Activated naive CD4-positive, alpha-beta T cell treated with anti-CD3 and anti-CD28 coated beads, Interleukin-2, amount 10 ng/mL, durations not matched to agents 7 days and 5 days (primary cell): Measurements from ENCODE around the gene PDE6D.
"Not testable (repeated sequence)": the region's sequence is repeated elsewhere in the genome, so short reads cannot be mapped to it uniquely, and the experiment has no call there.

Experiments used
- CTCF ChIA-PET: fragments of 350-600 bp; sonication (Branson Sonifier 250); formaldehyde crosslinking; loops from one replicate; lab custom pipeline; 2021; ENCODE audit warnings: antibody characterized with exemption; lab: Charles Lee
- DNase-seq: peaks from one replicate; pipeline ENCODE4 v3.0.0-alpha.2; 2020
- H3K27ac Mint-ChIP-seq: one replicate; pipeline ENCODE4 v1.8.0; 2021; ENCODE audit warnings: mild to moderate bottlenecking, moderate library complexity, mixed read lengths
- H3K27me3 Mint-ChIP-seq: one replicate; pipeline ENCODE4 v1.8.0; 2021; ENCODE audit warnings: mild to moderate bottlenecking, mixed read lengths
- H3K36me3 Mint-ChIP-seq: one replicate; pipeline ENCODE4 v1.8.0; 2021; ENCODE audit warnings: mixed read lengths
- H3K4me1 Mint-ChIP-seq: one replicate; pipeline ENCODE4 v1.8.0; 2021; ENCODE audit warnings: mixed read lengths
- H3K4me3 Mint-ChIP-seq: one replicate; pipeline ENCODE4 v1.8.0; 2021; ENCODE audit warnings: mild to moderate bottlenecking, moderate library complexity, mixed read lengths
- H3K9me3 Mint-ChIP-seq: one replicate; pipeline ENCODE4 v1.8.0; 2021; ENCODE audit warnings: mixed read lengths

PDE6D gene

GRCh38 chr2:231751042-231751815 lies 29.9 kb downstream of the PDE6D start:
- DNase-seq: no peak
- H3K27ac Mint-ChIP-seq: no peak overlapping the region
- peaks cover 3% of the 10 kb centered on the region for H3K27me3 Mint-ChIP-seq
- CTCF ChIA-PET: interaction anchor here (0.6 to 1.1 kb wide), 3 partner anchors 9 to 59 kb away, joined by 3 to 4 read pairs (median 3); no protein-coding TSS in a partner anchor
- no peak overlapping the region for H3K4me3 Mint-ChIP-seq
- peaks cover 2% of the 10 kb centered on the region for H3K4me1 Mint-ChIP-seq
- no peaks in the 10 kb centered on the region for H3K36me3 Mint-ChIP-seq
- no peaks in the 10 kb centered on the region for H3K9me3 Mint-ChIP-seq

GRCh38 chr2:231749016-231749415 lies 32.1 kb downstream of the PDE6D start:
- H3K27me3 Mint-ChIP-seq, H3K9me3 Mint-ChIP-seq, H3K27ac Mint-ChIP-seq, H3K4me1 Mint-ChIP-seq, CTCF ChIA-PET, H3K36me3 Mint-ChIP-seq, H3K4me3 Mint-ChIP-seq: not testable (repeated sequence)
- peak; percentile 26 for DNase-seq

GRCh38 chr2:231748153-231748896 lies 32.8 kb downstream of the PDE6D start:
- H3K4me3 Mint-ChIP-seq, H3K36me3 Mint-ChIP-seq, H3K27ac Mint-ChIP-seq, H3K4me1 Mint-ChIP-seq, DNase-seq, H3K9me3 Mint-ChIP-seq, CTCF ChIA-PET, H3K27me3 Mint-ChIP-seq: not testable (repeated sequence)

GRCh38 chr2:231745303-231746038 lies 35.6 kb downstream of the PDE6D start:
- H3K4me1 Mint-ChIP-seq: peaks cover 2% of the 10 kb centered on the region
- peaks cover 3% of the 10 kb centered on the region for H3K27me3 Mint-ChIP-seq
- no peaks in the 10 kb centered on the region for H3K9me3 Mint-ChIP-seq
- no peak overlapping the region for H3K27ac Mint-ChIP-seq
- CTCF ChIA-PET: interaction anchor here (2.1 kb wide), 1 partner anchor 30 kb away, joined by 6 read pairs; no protein-coding TSS in a partner anchor
- DNase-seq: no peak
- H3K4me3 Mint-ChIP-seq: no peak overlapping the region
- H3K36me3 Mint-ChIP-seq: no peaks in the 10 kb centered on the region

DNA sequence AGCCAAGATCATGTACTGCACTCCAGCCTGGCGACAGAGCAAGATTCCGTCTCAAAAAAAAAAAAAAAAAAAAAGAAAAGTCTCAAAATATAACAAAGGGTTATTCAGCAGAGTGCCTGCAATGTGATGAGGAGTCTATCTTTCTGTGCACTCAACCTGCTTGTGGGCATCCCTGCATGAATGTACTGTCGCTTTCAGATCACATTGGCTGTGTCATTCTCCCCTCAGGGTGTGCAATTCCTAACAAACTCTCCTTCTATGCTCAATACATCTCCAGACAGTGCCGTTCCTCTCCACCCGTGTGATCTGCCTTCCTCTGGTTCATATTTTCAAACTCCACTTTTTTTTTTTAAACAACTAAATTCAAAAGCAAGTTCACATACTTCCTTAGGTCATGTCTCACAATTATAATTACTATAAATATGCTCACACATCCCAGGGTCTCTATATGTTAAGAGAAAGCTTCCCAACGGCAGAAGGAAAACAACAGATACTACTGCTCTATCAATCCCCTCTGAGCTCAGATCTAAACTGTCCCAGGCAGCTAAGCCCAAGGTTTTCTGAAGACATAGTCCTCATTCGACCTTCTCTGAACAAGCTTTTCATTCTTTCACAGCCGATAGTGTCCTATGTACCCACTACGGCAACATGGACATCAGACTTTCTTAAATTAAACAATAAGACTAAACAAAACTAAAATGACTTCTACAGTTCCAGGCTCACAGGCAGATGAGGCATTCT lies 37.5 kb downstream of the PDE6D start:
- CTCF ChIA-PET: interaction anchor here (0.8 kb wide), 1 partner anchor 18 kb away, joined by 3 read pairs; no protein-coding TSS in a partner anchor
- H3K27ac Mint-ChIP-seq: no peak overlapping the region
- peaks cover 1% of the 10 kb centered on the region for H3K36me3 Mint-ChIP-seq
- H3K27me3 Mint-ChIP-seq: no peaks in the 10 kb centered on the region
- no peaks in the 10 kb centered on the region for H3K4me1 Mint-ChIP-seq
- no peak for DNase-seq
- H3K9me3 Mint-ChIP-seq: no peaks in the 10 kb centered on the region
- H3K4me3 Mint-ChIP-seq: no peak overlapping the region

GRCh38 chr2:231737761-231738160 lies 43.3 kb downstream of the PDE6D start:
- no peak for DNase-seq
- peaks cover 6% of the 10 kb centered on the region for H3K36me3 Mint-ChIP-seq
- H3K27me3 Mint-ChIP-seq: no peaks in the 10 kb centered on the region
- no peaks in the 10 kb centered on the region for H3K4me1 Mint-ChIP-seq
- H3K9me3 Mint-ChIP-seq: no peaks in the 10 kb centered on the region
- CTCF ChIA-PET: no interaction called here
- H3K27ac Mint-ChIP-seq: no peak overlapping the region
- no peak overlapping the region for H3K4me3 Mint-ChIP-seq

DNA sequence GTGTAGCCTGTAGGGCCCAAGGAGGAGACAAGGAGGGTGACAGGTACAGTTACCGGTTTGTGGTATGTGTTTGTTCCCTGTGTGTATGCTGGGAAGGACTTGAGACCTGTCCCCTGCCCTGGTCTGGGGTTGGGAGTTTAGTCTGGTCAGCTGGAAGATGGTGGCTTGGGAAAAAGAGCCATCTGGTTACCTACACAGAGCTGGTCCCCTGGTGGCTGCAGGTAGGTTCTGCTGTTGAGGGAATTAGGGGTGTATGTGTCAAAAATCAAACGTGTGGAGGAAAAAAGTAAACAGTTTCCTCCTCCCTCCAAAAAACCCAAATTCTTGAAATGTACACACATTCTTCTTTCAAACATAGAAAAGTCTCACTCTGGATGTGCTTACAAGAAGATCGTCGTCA lies 48.5 kb downstream of the PDE6D start:
- Mint-ChIP-seq H3K36me3 (peaks cover 5% of the 10 kb centered on the region), H3K27ac (no peak overlapping the region), H3K4me3 (no peak overlapping the region), H3K9me3 (no peaks in the 10 kb centered on the region), H3K27me3 (no peaks in the 10 kb centered on the region), H3K4me1 (no peaks in the 10 kb centered on the region)
- no peak for DNase-seq
- CTCF ChIA-PET: no interaction called here

DNA sequence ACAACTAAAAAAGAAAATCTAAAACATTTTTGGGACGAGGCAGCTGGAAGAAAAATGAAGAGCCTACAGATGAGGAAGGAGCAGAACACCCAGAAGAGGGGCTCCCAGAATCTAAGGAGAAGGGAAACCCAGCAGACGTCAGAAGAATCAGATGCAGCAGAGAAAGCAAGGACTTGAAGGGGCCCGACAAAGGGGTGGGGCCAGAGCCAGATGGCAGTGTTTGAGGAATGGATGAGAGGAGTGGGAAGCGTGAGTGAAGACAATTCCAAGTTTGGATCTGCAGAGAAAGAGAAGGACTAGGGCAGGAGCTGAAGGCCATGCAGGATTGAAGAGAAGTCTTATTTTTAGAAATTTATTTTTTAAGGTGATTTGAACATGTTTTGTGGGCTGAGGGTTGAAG lies 53.5 kb downstream of the PDE6D start:
- H3K36me3 Mint-ChIP-seq: peaks cover under 1% of the 10 kb centered on the region
- no peak overlapping the region for H3K4me3 Mint-ChIP-seq
- CTCF ChIA-PET: interaction anchor here (4.0 kb wide), 1 partner anchor 13 kb away, joined by 23 read pairs; no protein-coding TSS in a partner anchor

DNA sequence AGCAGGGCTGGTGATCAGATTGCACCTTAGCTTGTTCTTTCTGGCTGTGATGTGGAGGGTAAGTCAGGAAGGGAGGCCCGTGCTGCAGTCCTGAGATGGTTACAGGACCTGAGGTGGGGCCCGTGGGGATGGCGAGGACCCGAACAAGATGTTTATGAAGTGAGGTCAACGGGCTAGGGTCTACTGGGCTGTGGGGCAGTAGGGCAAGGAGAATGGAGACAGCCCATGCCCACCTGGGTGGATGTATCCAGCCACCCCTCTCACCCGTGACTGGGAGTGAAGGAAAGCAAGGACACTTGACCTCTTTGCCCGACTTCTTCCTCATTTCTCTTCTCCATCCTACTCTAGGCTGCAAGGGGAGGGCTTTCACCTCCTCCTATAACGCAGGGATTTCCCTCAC lies 54.8 kb downstream of the PDE6D start:
- Mint-ChIP-seq H3K9me3 (no peaks in the 10 kb centered on the region), H3K4me3 (no peak overlapping the region), H3K36me3 (no peaks in the 10 kb centered on the region), H3K27me3 (peaks cover 6% of the 10 kb centered on the region), H3K27ac (no peak overlapping the region), H3K4me1 (peaks cover 2% of the 10 kb centered on the region)
- CTCF ChIA-PET: interaction anchor here (1.0 to 3.3 kb wide), 3 partner anchors 11 to 52 kb away, joined by 3 to 33 read pairs (median 11); no protein-coding TSS in a partner anchor
- DNase-seq: no peak

More for the DNA sequence above, 53.5 kb downstream of the PDE6D start:
- no peak for DNase-seq
- peaks cover 2% of the 10 kb centered on the region for H3K4me1 Mint-ChIP-seq
- H3K9me3 Mint-ChIP-seq: no peaks in the 10 kb centered on the region
- no peaks in the 10 kb centered on the region for H3K27me3 Mint-ChIP-seq
- H3K27ac Mint-ChIP-seq: no peak overlapping the region

DNA sequence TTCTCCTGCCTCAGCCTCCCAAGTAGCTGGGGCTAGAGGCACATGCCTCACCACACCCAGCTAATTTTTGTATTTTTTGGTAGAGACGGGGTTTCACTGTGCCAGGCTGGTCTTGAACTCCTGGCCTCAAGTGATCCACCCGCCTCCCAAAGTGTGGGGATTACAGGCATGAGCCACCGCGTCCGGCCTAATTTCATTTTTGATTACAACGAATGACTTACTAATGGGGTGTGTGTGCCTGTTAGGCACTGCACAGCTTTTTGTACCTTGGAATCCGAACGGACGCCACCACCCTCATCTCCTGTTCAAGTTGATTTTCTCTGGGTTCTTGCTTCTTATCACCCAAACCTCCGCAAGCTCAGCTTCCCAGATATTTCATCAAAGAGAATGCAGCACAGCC lies 55.6 kb downstream of the PDE6D start:
- Mint-ChIP-seq H3K27ac (no peak overlapping the region), H3K9me3 (no peaks in the 10 kb centered on the region), H3K36me3 (no peaks in the 10 kb centered on the region), H3K4me1 (peaks cover 2% of the 10 kb centered on the region), H3K4me3 (no peak overlapping the region), H3K27me3 (peaks cover 10% of the 10 kb centered on the region)
- DNase-seq: no peak
- CTCF ChIA-PET: interaction anchor here (0.6 to 3.3 kb wide), 7 partner anchors 10 to 77 kb away, joined by 3 to 33 read pairs (median 3); no protein-coding TSS in a partner anchor

DNA sequence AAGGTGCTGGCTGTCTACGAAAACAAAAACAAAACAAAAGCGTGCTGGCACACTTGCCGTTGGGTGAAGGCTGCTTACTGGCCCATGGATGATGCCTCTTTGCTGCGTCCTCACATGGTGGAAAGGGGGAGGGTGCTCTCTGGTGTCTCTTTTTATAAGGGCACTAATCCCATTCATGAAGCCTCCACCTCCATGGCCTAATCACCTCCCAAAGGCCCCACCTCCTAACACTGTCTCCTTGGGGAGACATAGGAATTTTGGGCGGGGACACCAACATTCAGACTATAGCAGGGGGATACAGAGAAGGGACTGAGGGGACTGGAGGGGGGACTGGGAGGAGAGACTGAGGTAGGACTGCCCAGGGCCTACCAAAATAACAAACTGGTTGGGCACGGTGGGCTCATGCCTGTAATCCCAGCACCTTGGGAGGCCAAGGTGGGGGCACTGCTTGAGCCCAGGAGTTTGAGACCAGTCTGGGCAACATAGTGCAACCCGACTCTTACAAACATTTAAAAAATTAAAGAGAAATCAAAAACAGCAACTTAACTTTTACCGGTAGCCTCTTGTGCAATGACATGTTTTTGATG lies 58.3 kb downstream of the PDE6D start:
- H3K4me1 Mint-ChIP-seq: peaks cover 2% of the 10 kb centered on the region
- H3K36me3 Mint-ChIP-seq: no peaks in the 10 kb centered on the region
- no peak overlapping the region for H3K27ac Mint-ChIP-seq
- CTCF ChIA-PET: no interaction called here
- peaks cover 10% of the 10 kb centered on the region for H3K27me3 Mint-ChIP-seq
- H3K9me3 Mint-ChIP-seq: no peaks in the 10 kb centered on the region
- no peak for DNase-seq
- no peak overlapping the region for H3K4me3 Mint-ChIP-seq

GRCh38 chr2:231720987-231721966 lies 59.8 kb downstream of the PDE6D start:
- H3K27ac Mint-ChIP-seq: no peak overlapping the region
- DNase-seq: no peak

More at GRCh38 chr2:231720987-231721966, 59.8 kb downstream of the PDE6D start:
- CTCF ChIA-PET: interaction anchor here (0.5 to 1.5 kb wide), 4 partner anchors 14 to 375 kb away, joined by 3 to 6 read pairs (median 4); no protein-coding TSS in a partner anchor
- H3K4me1 Mint-ChIP-seq: peaks cover 2% of the 10 kb centered on the region
- H3K36me3 Mint-ChIP-seq: no peaks in the 10 kb centered on the region
- peaks cover 1% of the 10 kb centered on the region for H3K9me3 Mint-ChIP-seq
- H3K27me3 Mint-ChIP-seq: peaks cover 10% of the 10 kb centered on the region
- no peak overlapping the region for H3K4me3 Mint-ChIP-seq
